Ishikawa (cell line): ENCODE results near the gene MPDZ.

Source experiments
- CEBPB ChIP-seq: IDR thresholded peaks from 2 replicates; pipeline ENCODE4 v1.6.1; 2012
- CREB1 ChIP-seq: IDR thresholded peaks from 2 replicates; pipeline ENCODE4 v1.6.1; 2012; ENCODE audit warnings: low read depth
- EGR1 ChIP-seq: IDR thresholded peaks from 2 replicates; pipeline ENCODE4 v1.6.1; 2012
- EP300 ChIP-seq: IDR thresholded peaks from 2 replicates; pipeline ENCODE4 v1.6.1; 2012; ENCODE audit warnings: borderline replicate concordance
- FOXM1 ChIP-seq: IDR thresholded peaks from 2 replicates; pipeline ENCODE4 v1.6.1; 2012; ENCODE audit warnings: low read depth, borderline replicate concordance
- NFIC ChIP-seq: IDR thresholded peaks from 2 replicates; pipeline ENCODE4 v1.6.1; 2012
- RAD21 ChIP-seq: IDR thresholded peaks from 2 replicates; pipeline ENCODE4 v1.6.1; 2012; ENCODE audit warnings: low read depth
- TAF1 ChIP-seq: IDR thresholded peaks from 2 replicates; pipeline ENCODE4 v1.6.1; 2012; ENCODE audit warnings: low read depth, mild to moderate bottlenecking
- TCF12 ChIP-seq: IDR thresholded peaks from 2 replicates; pipeline ENCODE4 v1.6.1; 2012; ENCODE audit warnings: low read depth
- TEAD4 ChIP-seq: IDR thresholded peaks from 2 replicates; pipeline ENCODE4 v1.6.1; 2012
- YY1 ChIP-seq: IDR thresholded peaks from 2 replicates; pipeline ENCODE4 v1.6.1; 2012; ENCODE audit warnings: low read depth
- ZBTB7A ChIP-seq: IDR thresholded peaks from 2 replicates; pipeline ENCODE4 v1.6.1; 2012; ENCODE audit warnings: low read depth
- TF ChIP-seq, protein P1 (sequence below): IDR thresholded peaks from 2 replicates; pipeline ENCODE4 v1.6.1; 2012
- TF ChIP-seq, protein P2 (sequence below): IDR thresholded peaks from 2 replicates; pipeline ENCODE4 v1.6.1; 2012; ENCODE audit warnings: low read depth, mild to moderate bottlenecking
- TF ChIP-seq, protein P3 (sequence below): IDR thresholded peaks from 2 replicates; pipeline ENCODE4 v1.6.1; 2012

The MPDZ gene

GRCh38 chr9:13241283-13241682 lies 38.2 kb downstream of the MPDZ start:
- TF ChIP-seq CREB1 (no peak), RAD21 (no peak), CEBPB (no peak), EP300 (no peak), NFIC (no peak), TCF12 (no peak), EGR1 (no peak), FOXM1 (no peak), TEAD4 (no peak), ZBTB7A (no peak), YY1 (no peak), TAF1 (no peak)
- TF ChIP-seq, protein P1, sequence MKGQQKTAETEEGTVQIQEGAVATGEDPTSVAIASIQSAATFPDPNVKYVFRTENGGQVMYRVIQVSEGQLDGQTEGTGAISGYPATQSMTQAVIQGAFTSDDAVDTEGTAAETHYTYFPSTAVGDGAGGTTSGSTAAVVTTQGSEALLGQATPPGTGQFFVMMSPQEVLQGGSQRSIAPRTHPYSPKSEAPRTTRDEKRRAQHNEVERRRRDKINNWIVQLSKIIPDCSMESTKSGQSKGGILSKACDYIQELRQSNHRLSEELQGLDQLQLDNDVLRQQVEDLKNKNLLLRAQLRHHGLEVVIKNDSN: no peak
- TF ChIP-seq, protein P2, sequence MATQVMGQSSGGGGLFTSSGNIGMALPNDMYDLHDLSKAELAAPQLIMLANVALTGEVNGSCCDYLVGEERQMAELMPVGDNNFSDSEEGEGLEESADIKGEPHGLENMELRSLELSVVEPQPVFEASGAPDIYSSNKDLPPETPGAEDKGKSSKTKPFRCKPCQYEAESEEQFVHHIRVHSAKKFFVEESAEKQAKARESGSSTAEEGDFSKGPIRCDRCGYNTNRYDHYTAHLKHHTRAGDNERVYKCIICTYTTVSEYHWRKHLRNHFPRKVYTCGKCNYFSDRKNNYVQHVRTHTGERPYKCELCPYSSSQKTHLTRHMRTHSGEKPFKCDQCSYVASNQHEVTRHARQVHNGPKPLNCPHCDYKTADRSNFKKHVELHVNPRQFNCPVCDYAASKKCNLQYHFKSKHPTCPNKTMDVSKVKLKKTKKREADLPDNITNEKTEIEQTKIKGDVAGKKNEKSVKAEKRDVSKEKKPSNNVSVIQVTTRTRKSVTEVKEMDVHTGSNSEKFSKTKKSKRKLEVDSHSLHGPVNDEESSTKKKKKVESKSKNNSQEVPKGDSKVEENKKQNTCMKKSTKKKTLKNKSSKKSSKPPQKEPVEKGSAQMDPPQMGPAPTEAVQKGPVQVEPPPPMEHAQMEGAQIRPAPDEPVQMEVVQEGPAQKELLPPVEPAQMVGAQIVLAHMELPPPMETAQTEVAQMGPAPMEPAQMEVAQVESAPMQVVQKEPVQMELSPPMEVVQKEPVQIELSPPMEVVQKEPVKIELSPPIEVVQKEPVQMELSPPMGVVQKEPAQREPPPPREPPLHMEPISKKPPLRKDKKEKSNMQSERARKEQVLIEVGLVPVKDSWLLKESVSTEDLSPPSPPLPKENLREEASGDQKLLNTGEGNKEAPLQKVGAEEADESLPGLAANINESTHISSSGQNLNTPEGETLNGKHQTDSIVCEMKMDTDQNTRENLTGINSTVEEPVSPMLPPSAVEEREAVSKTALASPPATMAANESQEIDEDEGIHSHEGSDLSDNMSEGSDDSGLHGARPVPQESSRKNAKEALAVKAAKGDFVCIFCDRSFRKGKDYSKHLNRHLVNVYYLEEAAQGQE: no peak
- TF ChIP-seq, protein P3, sequence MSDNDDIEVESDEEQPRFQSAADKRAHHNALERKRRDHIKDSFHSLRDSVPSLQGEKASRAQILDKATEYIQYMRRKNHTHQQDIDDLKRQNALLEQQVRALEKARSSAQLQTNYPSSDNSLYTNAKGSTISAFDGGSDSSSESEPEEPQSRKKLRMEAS: no peak

DNA sequence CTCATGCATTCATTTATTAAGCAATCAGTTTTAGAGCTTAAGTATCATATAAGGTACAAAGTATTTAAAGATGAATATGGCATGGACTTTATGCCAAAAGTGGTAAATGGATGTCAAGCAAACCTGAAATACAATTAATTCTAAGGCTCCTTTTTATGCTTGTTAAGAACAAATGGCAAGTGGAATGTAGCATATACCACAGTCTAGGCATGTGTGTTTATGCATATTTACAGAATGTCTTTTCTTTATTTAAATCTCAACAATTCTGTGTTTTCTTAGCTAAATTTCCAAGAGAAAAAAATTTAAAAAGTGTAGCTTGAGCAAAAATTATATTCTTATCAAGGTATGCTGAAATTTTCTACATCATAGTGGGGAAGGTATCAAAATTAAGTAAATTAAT lies 39.8 kb downstream of the MPDZ start:
- TF ChIP-seq TEAD4 (no peak), NFIC (no peak), CEBPB (no peak), EP300 (no peak), CREB1 (no peak)
- TF ChIP-seq, protein P2: no peak
- TF ChIP-seq, protein P1: no peak

DNA sequence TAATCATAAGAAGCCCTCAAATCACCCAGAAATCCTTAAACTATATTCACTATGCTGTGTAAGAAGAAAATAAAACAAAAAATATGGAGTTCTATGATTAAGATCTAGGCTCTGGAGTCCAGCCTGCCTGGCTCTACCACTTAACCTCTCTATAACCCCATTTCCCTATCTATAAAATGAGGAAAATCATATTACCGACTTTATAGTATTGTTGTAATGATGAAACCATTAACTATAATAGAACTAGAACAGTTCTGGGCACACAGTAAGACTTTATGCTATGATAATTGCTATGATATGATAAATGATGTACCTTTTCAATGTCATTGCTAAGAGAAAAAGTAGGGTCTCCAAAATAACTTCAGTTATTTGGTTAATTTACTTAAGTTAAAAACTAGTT lies 40.3 kb downstream of the MPDZ start:
- TF ChIP-seq, protein P1: no peak
- TF ChIP-seq RAD21 (no peak), TCF12 (no peak), TEAD4 (no peak), EGR1 (no peak)

DNA sequence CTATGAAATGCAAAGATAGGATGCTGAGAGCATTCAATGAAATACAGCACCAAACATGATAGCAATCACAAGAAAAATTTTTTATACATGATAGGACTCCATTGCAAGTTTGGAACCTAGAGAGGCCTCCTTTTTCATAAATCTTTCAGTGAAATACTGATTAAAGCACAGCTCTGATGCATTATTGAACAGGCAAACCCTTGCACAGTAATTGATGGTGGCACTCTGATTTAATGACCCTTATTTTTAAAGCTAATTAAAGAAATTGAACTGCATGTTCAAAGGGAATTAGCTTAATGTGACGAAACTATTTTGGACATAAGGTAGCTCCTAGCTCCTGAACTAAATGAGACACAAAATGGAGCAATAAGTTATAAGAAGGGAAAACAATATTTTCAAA lies 44.6 kb downstream of the MPDZ start:
- TF ChIP-seq, protein P3: no peak
- TF ChIP-seq, protein P2: no peak
- TF ChIP-seq TEAD4 (no peak), TCF12 (no peak), EP300 (no peak), TAF1 (no peak), YY1 (no peak), FOXM1 (no peak), ZBTB7A (no peak), NFIC (no peak), RAD21 (no peak), CEBPB (no peak), CREB1 (no peak), EGR1 (no peak)
- TF ChIP-seq, protein P1: no peak
